Stimulated activated CD8-positive, alpha-beta memory T cell treated with anti-CD3 and anti-CD28 coated beads, Interleukin-12 subunit alpha, Interleukin-12 subunit beta, amount 100 ng/mL, for 4 hours (primary cell): ENCODE data around the gene FMR1NB.

ENCODE experiments used
- DNase-seq: peaks from one replicate; pipeline ENCODE4 v3.0.0-alpha.2; 2020; ENCODE audit warnings: low read depth

The FMR1NB gene, protein sequence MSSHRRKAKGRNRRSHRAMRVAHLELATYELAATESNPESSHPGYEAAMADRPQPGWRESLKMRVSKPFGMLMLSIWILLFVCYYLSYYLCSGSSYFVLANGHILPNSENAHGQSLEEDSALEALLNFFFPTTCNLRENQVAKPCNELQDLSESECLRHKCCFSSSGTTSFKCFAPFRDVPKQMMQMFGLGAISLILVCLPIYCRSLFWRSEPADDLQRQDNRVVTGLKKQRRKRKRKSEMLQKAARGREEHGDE

DNA sequence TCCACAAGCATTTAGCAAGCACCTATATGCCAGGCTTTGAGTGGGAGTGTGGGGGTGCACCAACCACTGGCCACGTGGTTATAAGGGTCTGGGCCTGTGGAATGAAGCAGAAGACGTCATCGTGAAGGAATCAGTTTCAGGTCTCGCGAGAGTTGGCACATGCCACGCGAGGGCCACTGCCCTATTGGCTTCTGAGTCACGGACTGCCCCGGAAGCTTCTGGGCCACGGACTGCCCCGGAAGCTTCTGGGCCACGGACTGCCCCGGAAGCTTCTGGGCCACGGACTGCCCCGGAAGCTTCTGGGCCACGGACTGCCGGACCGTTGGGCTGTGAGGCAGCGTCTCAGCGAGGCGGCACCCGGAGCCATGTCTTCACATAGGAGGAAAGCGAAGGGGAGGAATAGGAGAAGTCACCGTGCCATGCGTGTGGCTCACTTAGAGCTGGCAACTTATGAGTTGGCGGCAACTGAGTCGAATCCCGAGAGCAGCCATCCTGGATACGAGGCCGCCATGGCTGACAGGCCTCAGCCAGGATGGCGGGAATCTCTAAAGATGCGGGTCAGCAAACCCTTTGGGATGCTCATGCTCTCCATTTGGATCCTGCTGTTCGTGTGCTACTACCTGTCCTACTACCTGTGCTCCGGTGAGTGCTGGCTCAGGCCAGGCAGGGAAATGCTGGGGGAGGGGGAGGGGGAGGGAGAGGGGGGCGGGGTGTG, at the start of gene FMR1NB:
TSS of gene FMR1NB (plus strand) at position 300 of the 715 bp plus-strand sequence. CDS start at position 366, 66 bp downstream.
- DNase-seq, result no peak

DNA sequence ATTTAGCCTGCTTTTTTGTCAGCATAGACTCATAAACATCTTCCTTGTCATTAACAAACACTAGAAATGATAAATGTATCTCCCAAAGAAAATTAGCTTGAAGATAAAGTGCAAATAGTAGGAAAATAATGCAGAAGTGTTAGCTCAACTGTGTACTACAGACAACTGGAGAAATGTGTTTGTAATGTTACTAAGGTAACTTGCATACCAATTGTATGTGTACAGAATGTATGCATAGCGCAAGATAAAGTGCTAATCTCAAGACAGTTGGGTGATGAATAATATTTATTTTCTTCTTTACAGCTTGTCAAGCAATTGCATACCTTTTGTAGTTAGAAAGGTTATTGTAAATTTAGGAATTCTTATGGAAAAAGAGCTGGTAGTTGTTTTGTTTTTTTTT, 47.3 kb upstream of the FMR1NB start:
- no peak for DNase-seq

DNA sequence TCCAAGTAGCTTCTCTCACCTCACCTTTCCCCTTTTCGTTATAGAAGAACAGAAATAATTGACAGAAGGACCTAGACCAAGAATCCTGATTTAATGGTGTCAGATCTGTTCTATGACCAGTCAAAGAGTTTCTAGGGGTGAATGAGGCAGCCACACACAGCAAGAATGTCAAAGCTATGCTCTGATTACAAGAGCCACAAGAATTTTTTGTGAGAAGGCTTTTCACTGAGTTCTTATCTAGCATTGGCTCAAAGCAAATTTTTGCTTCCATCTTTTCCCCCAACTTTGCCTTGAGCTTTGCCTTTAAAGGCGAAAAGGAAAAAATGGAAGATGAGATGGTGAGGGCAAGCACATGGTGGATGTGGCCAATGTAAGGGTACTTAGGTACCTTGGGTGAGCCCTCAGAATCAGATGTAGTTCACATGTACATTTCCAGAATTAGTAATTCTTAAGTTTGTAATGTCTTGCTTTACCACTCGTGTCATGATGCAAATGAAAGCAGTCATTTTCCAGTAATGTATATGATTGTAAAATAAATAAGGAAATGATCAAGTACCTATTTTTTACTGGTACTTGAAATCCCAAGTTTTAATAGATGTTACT, 45.9 kb upstream of the FMR1NB start:
- no peak for DNase-seq

DNA sequence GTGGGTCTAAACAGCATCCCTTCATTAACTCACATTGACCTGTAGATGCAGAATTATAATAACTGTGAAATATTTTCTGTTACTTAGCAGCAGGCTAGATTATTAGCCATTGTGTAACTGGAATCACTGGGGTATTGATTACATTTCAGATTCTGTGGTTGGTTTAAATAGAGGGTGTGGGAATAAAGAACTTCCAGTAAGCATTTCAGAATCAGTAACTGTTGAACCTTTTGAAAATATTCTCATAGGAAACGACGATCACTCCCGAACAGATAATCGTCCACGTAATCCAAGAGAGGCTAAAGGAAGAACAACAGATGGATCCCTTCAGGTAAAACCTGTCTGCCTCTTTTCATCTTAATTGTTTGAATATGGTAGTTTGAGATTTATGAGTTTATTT, 35.9 kb upstream of the FMR1NB start:
- DNase-seq, result no peak

DNA sequence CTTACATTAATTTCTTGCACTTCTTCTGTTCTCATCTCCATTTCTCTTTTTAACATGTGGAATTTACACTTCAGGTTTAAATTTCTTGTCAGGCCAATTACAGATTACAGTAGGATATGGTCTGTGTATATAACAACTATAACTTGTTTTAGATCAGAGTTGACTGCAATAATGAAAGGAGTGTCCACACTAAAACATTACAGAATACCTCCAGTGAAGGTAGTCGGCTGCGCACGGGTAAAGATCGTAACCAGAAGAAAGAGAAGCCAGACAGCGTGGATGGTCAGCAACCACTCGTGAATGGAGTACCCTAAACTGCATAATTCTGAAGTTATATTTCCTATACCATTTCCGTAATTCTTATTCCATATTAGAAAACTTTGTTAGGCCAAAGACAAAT, 32.6 kb upstream of the FMR1NB start:
- DNase-seq, result no peak

DNA sequence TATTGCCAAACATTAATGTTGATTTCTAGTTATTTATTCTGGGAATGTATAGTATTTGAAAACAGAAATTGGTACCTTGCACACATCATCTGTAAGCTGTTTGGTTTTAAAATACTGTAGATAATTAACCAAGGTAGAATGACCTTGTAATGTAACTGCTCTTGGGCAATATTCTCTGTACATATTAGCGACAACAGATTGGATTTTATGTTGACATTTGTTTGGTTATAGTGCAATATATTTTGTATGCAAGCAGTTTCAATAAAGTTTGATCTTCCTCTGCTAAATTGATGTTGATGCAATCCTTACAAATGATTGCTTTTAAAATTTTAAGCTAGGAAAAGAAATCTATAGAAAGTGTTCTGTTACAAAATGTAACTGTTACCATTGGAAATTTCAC, 30.8 kb upstream of the FMR1NB start:
- DNase-seq, result no peak

DNA sequence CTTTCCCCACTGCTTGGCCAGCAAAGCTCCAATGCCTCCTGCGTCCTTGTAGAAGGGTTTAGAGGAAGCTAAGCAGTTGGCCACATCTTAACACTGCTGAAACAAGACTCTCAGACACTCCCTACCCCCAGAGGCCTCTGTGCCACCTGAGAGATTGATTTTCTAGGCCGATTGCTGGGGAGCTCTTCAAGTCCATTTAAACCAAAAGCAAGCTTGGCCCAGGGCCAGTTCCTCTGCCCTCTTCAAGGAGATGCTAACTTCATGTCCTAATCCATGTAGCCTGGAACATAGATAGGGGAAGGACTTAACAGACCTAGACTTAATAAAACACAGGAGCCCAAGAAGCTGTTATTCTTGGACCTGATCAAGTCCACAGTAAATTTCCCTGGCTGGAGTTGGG, 27.2 kb upstream of the FMR1NB start:
- DNase-seq, result no peak

DNA sequence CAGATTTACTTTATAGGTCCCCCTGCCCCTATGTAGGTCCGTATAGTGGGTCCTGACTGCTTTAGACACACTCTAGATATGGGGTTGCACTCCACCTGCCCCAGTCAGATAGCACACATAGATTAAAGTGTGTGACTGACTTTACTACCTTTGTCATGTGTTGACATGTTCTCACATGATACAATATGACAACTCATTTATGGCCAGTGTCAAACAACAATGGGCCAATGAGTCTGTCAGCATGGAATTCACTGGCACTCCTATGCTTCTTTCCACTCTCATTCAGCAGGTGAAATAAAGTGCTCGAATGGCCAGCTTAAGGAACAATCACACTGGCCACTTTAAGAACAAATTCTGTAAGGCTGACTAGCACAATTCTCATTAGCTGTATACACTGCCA, 23.8 kb upstream of the FMR1NB start:
- no peak for DNase-seq

DNA sequence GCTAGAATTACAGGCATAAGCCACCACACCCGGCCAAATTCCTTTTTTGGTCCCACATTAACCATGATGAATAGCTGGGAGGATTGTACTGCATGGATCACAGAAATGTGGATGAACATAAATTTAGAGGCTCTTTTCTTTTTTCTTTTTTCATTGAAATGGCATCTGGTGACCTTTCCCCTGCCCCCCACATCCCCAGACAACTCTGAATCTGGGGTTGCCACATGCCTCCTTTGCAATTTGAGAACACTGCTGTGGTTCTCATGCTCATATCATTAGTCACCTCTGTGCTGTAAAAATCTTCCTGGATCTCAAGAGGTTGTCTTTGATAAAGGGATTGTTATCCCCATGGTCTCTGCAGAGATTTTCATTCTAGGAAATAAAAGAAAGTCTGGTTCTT, 22.8 kb upstream of the FMR1NB start:
- DNase-seq, result no peak

DNA sequence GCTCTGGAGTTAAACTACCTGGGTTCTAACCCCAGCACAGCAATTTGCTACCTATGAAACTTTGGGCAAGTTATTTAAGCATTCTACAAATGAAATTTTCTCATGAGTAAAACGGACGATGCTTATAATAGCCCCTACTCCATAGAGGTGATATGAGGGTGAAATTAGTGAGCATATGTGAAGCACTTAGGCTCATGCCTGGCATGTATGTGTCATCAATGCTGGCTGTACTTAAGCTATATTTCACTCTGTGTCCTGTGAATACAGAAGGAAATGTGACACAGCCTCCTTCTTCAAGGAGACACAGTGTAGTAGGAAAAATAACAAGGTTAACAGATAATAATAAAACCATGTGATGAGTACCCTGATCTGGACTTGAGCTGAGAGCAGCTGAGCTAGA, 20.4 kb upstream of the FMR1NB start:
- no peak for DNase-seq

DNA sequence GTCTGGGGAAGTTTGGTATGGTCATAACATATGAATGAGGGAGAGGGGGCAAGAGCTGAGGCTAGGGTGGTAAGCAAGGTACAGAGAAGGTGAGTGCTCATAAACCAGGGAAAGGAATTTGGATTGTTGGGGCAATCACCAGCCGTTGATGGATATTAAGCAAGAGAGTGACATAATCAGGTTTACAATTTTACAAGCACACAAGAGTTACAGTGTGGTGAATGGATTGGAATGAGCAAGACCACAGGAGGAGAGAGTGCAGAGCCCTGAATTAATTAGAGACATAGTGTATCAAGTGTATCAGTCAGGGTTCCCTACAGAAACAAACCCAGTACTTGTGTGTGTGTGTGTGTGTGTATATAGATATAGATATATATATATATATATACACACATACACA, 18.7 kb upstream of the FMR1NB start:
- no peak for DNase-seq

DNA sequence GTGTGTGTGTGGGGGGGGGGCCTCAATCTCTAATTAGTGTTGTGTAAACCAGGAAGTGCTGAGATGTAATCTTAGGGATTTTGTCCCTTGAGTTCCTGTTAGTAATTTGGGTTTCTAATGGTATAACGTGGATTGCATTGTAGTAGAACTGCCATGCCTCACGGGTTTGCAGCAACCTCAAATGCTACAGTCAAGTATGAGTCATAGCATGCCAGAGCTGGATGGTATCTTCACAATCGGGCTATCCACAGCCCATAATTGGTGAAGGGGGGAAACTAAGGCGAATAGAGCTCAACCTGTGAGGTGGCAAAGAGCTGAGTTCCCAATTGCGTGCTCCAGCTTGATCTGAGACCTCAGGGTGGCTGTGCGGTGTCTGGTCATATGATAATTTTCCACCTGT, 2.2 kb upstream of the FMR1NB start:
- DNase-seq, result no peak

DNA sequence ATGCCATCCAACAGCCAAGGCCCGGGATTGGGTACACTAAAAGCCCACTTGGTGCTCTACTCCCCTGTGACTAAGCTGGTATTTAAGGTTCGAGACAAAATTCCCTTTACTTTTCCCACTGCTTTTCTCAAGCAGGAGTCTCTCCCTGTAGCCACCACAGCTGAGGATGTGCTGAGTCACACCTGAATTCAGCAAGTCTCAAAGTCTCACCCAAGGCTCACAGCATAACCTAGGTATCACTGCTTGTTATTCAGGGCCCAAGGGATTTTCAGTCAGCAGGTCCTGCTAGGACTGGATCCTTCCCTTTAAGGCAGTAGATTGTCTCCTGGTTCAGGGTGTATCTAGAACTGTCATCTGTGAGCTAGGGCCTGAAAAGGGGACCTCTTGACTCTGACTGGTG, 39.2 kb downstream of the FMR1NB start:
- no peak for DNase-seq

DNA sequence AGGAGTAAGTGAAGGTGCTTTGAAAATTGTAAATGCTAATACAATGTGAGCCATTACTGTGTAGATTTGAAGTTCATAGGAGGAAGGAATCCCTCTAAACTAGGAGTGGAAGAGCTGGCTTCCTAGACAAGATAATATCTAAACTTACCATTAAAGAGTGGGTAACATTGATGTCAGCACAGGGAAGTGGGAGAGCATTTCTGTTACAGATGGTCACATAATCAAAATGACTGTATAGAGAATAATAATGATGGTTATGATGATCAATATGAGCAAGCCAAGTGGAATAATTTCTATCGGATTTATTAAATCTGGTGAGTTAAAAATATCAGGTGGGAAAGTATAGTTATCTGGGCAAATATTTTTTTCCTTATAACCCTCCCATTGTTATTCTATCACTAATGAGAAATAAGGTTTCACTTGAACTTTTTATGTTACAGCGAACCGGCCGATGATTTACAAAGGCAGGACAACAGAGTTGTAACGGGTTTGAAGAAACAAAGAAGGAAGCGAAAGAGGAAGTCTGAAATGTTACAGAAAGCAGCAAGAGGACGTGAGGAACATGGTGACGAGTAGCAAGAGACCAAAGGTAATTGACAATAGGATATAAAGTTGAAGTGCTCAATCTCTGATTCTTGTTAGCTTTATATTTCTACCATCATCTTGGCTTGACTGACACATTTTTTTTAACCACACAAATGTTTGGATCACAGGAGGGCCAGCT, 43.5 kb downstream of the FMR1NB start:
- DNase-seq, result no peak

DNA sequence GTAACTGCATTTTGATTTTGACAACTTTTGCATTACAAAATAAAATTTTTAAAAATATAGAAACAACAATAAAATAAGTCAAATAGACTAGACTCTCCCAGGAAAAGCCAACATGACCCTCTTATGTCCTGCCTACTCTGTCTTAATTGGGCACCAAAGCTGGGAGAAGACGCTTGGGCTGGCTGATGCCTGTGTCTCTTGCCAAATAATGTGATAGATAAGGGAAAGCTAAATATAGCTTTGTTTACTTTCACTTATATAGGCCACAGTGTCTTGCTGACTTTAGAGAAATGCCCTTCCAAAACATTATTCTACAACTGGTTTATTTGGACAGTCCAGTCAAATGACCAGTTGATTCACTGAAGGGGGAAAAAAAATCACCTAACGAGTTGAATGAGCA, 54.2 kb downstream of the FMR1NB start:
- no peak for DNase-seq

DNA sequence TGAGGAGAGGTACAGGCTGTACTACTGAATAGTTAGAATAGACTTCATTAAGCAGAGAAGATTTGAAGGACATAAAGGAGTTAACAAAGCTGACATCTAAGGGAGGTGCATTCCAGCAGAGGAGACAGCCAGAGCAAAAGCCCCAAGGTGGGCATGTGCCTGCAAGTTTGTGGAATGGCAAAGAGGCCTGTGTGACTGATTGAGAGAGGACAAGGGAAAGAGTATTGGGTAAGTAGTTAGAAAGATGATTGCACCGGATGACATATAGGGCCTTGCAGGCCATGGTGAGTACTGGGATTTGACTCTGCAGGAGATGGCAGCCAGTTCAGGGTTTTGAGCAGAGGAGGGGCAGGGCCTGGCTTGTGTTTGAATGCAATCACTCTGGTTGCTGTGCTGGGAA, 55.9 kb downstream of the FMR1NB start:
- no peak for DNase-seq

DNA sequence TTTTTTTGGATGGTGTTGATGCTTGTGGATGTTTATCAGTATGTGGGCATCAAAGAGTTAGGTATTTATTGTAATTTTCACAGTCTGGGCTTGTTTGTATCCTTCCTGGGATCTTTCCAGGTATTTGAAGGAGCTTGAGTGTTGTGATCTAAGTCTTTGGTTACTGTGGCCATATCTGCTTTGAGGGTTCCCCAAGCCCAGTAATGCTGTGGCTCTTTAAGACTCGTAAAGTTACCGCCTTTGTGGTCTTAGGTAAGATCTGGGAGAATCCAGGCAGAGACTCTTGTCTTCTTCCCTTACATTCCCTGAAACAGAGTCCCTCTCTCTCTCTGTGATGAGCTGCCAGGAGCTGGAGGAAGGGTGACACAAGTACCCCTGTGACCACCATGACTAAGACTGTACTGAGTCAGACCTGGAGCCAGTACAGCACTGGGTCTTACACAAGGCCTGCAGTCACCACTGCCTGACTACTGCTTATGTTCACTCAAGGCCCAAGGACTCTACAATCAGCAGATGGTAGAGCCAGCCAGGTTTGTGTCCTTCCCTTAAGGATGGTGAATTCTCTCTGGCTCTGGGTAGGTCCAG, 62.2 kb downstream of the FMR1NB start:
- DNase-seq, result no peak

DNA sequence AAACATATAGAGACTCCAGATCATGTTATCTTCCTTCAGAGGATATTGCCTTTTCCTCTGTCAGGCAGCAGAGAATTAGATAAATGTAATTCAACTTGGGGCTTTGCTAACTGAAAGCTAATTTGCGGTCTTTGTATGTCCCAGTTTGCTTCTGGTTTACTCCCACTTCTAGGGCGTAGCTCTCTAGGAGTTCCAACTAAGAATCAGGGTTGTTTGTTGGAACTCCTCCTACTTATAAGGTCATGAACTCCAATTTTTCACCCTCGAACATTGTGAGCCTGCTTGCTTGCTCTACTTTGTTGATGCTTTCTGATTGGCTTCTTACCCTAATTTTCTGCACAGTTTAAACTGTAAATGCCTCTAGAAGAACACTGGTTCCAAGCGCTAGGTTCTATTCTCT, 66.1 kb downstream of the FMR1NB start:
- no peak for DNase-seq

DNA sequence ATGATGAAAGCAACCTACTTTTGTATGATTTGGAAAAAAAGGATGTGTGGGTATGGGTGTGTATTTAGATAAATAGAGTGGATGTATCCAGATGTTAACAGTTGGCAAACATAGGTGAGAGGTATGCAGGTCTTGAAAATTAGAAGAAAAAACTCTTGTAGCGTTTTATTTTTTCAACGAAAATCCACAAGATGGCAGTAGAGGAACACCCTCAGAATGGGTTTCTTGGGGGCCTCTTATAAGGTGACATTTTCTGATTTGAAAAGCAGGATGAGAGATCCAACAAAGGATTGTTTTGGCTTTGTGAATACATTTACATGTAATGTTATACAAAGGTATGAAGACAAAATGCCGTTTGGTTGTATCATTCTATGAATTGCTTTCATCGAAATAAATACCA, 68.3 kb downstream of the FMR1NB start:
- no peak for DNase-seq

DNA sequence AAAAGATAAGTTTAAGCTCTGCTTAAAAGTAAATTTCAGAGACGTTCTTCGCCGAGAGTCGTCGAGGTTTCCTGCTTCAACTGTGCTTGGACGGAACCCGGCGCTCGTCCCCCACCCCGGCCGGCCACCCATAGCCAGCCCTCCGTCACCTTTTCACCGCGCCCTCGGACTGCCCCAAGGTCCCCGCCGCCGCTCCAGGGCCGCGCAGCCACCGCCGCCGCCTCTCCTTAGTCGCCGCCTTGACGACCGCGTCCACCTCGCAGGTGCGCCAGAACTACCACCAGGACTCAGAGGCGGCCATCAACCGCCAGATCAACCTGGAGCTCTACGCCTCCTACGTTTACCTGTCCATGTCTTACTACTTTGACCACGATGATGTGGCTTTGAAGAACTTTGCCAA, 70.8 kb downstream of the FMR1NB start:
- no peak for DNase-seq

DNA sequence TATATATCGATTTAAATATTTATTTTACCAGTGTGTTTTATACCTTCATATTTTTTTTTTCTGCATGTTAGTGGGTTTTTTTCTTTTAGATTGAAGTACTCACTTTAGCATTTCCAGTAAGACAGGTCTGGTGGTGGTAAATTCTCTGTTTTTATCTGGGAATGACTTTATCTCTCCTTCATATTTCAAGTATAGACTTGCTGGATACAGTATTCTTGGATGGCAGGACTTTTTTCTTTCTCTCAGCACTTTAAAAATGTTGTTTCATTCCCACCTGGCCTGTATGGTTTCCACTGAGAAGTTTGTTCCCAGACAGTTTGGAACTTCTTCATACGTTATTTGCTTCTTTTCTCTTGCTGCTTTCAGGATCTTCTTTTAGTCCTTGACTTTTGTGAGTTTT, 86.1 kb downstream of the FMR1NB start:
- no peak for DNase-seq

DNA sequence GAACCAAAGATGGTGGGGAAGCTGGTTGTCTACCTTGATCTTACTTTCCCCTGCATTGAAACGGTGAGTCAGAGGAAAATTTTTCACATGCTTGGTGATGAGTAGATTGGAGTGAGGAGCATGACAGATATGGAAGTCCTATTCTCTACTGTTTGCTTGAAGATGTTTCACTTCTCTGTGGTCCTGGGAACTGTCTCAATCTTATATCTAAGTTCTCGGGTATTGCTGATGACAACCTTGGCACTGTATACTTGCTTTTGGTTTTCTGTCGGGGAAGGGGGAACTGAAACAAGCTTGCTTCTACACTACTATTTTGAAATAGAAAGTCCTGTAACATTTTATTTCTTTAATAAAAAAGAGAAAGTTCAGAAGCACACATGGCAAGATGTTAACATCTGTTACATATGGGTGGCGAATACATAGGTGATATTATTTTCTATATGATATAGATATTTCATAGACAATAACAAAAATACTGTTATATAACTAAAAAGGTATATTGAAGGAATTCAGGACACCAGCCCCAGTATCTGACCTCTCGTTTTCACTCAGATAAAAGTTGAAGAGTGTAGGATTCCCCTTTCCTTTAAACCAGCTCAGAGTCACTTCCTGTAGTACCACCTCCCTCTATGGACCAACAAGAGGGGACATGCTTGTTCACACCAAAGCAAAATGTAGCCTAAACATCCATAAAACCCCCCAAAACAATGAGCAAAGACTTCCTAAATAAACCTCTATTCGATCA, 88.8 kb downstream of the FMR1NB start:
- DNase-seq, result no peak
